HG03280 (cell line): Measurements from ENCODE around the gene LACC1.

ENCODE experiments used
- ATAC-seq: cut with Tn5 transposase; IDR thresholded peaks from one replicate; pipeline ENCODE4 v1.9.1; 2021; ENCODE audit warnings: mild to moderate bottlenecking, moderate library complexity; ENCODE audit not compliant: unreplicated experiment

The LACC1 gene

GRCh38 chr13:43939086-43939485, 59.4 kb downstream of the LACC1 start:
- no peak for ATAC-seq

- no peak for ATAC-seq
Measured at GRCh38 chr13:43942286-43942685, 62.6 kb downstream of the LACC1 start.
